ENCODE results near the gene UNK. TPM values are rescaled to one million over a fixed set of nuclear protein-coding genes. Genes with fewer than 3 reads are reported as not detected.
"Not testable (repeated sequence)": the region's sequence is repeated elsewhere in the genome, so short reads cannot be mapped to it uniquely, and the experiment has no call there.

UNK gene
- total RNA-seq, 4 donors from 2014 or later, result 32.5 to 61.4 (median 47.9) TPM

- H3K9me3 ChIP-seq, result no peaks in the 10 kb centered on the region
- no peaks in the 10 kb centered on the region for H3K27me3 ChIP-seq
- peaks cover 49 to 52% of the 10 kb centered on the region in 2 donors for H3K36me3 ChIP-seq
- H3K4me1 ChIP-seq, result peaks cover 19 to 53% of the 10 kb centered on the region in 2 donors
- H3K27ac ChIP-seq, result no peak overlapping the region
- intact Hi-C loops (cut with DNase I), result no loop called here
- TF ChIP-seq POLR2A (IDR thresholded peaks at IDR 0.05) (no peak), CTCF (IDR thresholded peaks at IDR 0.05) (no peak)
- DNase-seq, result no peak
- H3K4me3 ChIP-seq (replicated peaks in 1 of 3), result no peak overlapping the region
- WGBS, 2 donors, result 91 to 92% methylated on average over 12 of the region's 12 CpGs
Observed at GRCh38 chr17:75850928-75851692, 66.5 kb downstream of the UNK start.

- peaks cover 19 to 47% of the 10 kb centered on the region in 2 donors for H3K4me1 ChIP-seq
- H3K9me3 ChIP-seq; DNase-seq; H3K27me3 ChIP-seq; H3K27ac ChIP-seq; intact Hi-C loops (cut with DNase I); H3K4me3 ChIP-seq (replicated peaks in 1 of 3): not testable (repeated sequence)
- 94 to 95% methylated on average over 15 of the region's 15 CpGs for WGBS, 2 donors
- H3K36me3 ChIP-seq, result peaks cover 44 to 47% of the 10 kb centered on the region in 2 donors
Observed at GRCh38 chr17:75851693-75851991, 67.0 kb downstream of the UNK start.

- H3K9me3 ChIP-seq, result no peaks in the 10 kb centered on the region
- peaks cover 26 to 29% of the 10 kb centered on the region in 2 donors for H3K36me3 ChIP-seq
- H3K27ac ChIP-seq, result peak overlapping the region in 1 of 3 donors; percentile 98
- no peak for DNase-seq
- intact Hi-C loops (cut with DNase I), result no loop called here
- H3K4me1 ChIP-seq, result peaks cover 19 to 33% of the 10 kb centered on the region in 2 donors
- no peaks in the 10 kb centered on the region for H3K27me3 ChIP-seq
- TF ChIP-seq CTCF (IDR thresholded peaks at IDR 0.05), result no peak
- TF ChIP-seq POLR2A (IDR thresholded peaks at IDR 0.05), result no peak
- H3K4me3 ChIP-seq (replicated peaks in 1 of 3), result no peak overlapping the region
- 79 to 88% methylated on average over 7 of the region's 7 CpGs for WGBS, 2 donors
Observed at GRCh38 chr17:75853433-75853832, 68.8 kb downstream of the UNK start.

- peak overlapping the region; percentile 25 to 87 (median 70) for H3K4me3 ChIP-seq (replicated peaks in 1 of 3)
- TF ChIP-seq POLR2A (IDR thresholded peaks at IDR 0.05), result peak in 1 of 2 donors; percentile 31
- TF ChIP-seq CTCF (IDR thresholded peaks at IDR 0.05), result no peak
- intact Hi-C loops (cut with DNase I), result no loop called here
- H3K27me3 ChIP-seq, result no peaks in the 10 kb centered on the region
- 17 to 27% methylated on average over 7 of the region's 7 CpGs for WGBS, 2 donors
- peak overlapping the region; percentile 90 to 98 (median 97) for H3K27ac ChIP-seq
- DNase-seq, result peak; percentile 39 to 44
- H3K9me3 ChIP-seq, result no peaks in the 10 kb centered on the region
- peaks cover 19 to 25% of the 10 kb centered on the region in 2 donors for H3K4me1 ChIP-seq
- peaks cover 22 to 23% of the 10 kb centered on the region in 2 donors for H3K36me3 ChIP-seq
Observed at GRCh38 chr17:75854101-75854748, 69.6 kb downstream of the UNK start.

GRCh38 chr17:75854881-75855309 lies 70.3 kb downstream of the UNK start:
- Histone ChIP-seq H3K36me3 (peaks cover 15 to 16% of the 10 kb centered on the region in 2 donors), H3K27ac (peak overlapping the region; percentile 90 to 98 (median 97)), H3K4me1 (peaks cover 18 to 19% of the 10 kb centered on the region in 2 donors), H3K9me3 (no peaks in the 10 kb centered on the region), H3K27me3 (no peaks in the 10 kb centered on the region), H3K4me3 (replicated peaks in 1 of 3) (peak overlapping the region; percentile 25 to 87 (median 70))
- WGBS, 2 donors, result 0 to 1% methylated on average over 13 to 19 of the region's 19 CpGs
- intact Hi-C loops (cut with DNase I), result no loop called here
- TF ChIP-seq POLR2A (IDR thresholded peaks at IDR 0.05) (peak in 1 of 2 donors; percentile 30), CTCF (IDR thresholded peaks at IDR 0.05) (peak in 1 of 6 experiments; percentile 18)
- DNase-seq, result no peak
